CD4-positive, alpha-beta T cell treated with Interleukin-1 beta for 1 hour (primary cell): ENCODE data around the gene RIOK1.
A peak's percentile ranks its signal among the peaks of the same experiment; 100 is the strongest.
"Not testable (repeated sequence)": the region's sequence is repeated elsewhere in the genome, so short reads cannot be mapped to it uniquely, and the experiment has no call there.

Experiments
- DNase-seq, 2 donors: peaks; one replicate each; pipeline ENCODE4 v3.0.0-alpha.2; 2020 to 2022

Gene RIOK1

DNA sequence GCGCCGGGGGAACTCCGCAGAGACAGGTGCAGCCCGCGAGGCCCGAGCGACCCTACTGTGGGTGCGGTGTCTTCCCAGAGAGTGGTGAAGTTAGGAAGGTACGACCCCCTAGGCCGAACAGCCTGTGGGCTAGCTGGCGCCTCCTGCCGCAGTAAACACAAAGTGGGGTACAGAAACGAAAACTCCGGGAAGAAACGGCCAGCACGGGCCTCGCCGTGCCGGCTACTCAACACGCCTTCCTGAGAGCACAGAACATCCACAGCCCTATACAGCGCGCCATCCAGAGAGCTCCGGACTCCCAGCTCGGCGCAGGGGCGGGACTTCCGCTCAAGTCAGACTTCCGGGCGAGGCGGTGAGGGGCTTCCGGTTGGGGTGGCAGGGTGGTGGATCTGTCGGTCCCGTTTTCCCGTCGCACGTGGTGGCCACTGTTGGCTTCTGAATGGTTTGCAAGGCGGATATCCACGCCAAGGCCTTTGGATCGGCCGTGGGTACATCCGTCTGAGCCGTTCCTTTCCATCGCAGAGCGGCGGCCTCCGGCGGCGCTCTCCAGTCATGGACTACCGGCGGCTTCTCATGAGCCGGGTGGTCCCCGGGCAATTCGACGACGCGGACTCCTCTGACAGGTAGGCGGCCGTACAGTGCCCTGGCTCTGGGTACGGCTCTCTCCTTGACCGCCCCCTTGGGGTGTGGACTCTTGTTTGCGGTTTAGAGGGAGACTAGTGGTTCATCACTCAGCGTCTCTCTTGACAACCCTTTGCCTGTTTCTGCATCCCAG lies at the start of gene RIOK1, which contains the start of gene CAGE1:
Gene RIOK1 (plus strand): TSS at position 358 of the 775 bp plus-strand sequence. CDS start 195 bp downstream, at position 553.
Gene CAGE1 (minus strand): TSS at position 292 of the 775 bp plus-strand sequence. CDS start 2,569 bp downstream, outside the sequence.
- peak; percentile 94 to 95 for DNase-seq

DNA sequence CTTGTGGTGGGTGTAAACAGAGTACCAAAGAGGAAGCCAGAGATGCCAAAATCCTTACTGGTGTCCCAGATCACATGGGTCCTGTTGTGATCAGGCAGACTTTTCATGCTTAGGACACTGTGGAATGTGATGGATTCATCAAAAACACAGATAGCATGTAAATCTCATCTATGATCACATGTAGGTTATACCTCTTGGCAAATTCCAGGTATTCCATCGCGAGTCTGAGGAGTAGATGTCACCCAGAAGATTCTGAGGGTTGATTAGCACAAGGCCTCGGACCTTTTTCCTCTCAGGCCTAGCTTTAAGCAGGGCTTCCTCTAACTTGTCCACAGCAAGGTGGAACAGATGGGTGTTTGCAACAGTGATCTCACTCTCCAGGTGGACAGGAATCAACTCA lies 48.3 kb upstream of the RIOK1 start:
- no peak for DNase-seq

DNA sequence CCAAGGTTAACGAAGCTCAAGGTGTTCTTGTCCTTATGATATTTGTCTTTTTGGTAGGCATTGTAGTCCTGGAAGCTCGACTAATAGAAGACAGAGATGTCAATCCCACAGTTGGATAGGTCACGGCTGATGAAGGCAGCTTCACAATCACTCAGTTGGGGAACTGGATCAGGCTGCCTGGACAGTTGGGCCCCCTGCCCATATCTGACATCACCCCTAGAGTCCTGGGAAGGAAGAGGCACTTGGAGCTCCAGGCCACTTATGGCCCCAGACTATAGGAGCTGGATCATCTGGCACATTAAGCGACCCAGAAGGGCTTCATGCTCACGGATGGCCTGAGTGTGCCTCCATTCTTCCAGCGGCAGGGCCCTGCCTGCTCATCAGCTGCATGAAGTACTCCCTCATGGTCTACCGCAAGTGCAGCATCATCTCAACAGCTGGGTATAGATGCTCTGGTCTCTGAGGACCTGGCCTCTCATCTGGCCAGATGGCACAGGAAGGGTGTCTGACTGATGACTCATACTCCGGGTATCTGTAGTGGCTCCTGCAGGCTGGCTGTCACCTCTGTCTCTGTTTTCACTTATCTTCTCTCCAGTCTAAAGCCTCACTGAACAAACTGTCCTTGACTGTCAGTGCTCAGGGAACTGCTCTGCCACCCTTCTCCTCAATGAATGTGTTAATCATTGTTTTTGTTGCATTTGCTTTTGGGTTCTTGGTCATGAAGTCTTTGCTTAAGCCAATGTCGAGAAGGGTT lies 47.4 kb upstream of the RIOK1 start:
- DNase-seq: no peak

DNA sequence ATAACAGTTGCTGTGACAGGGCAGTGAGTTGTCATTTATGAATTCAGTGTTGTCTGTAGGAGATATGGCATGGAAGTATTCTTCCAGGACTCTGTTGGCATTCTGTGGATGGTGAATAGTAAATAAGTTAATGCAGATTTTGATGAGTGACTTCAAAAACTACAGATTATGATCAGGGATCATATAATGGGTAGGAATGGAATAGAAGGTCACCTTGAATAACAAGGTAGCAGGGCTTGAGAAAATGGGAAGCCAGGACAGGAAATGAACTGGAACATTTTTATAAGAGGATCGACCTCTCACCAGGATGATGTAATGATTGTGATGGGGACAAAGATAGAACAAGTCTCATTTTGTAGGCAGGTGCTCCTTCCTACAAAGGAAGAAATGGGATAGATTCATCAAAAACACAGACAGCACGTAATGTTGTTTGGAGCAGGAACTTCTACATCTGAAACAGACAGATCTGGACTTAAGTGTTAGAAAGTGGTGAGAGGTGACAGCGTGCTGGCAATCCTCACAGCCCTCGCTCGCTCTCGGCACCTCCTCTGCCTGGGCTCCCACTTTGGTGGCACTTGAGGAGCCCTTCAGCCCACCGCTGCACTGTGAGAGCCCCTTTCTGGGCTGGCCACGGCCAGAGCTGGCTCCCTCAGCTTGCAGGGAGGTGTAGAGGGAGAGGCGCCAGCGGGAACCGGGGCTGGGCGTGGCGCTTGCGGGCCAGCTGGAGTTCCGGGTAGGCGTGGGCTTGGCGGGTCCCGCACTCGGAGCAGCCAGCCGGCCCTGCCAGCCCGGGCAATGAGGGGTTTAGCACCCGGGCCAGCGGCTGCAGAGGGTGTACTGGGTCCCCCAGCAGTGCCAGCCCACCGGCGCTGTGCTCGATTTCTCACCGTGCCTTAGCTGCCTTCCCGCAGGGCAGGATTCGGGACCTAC lies 45.8 kb upstream of the RIOK1 start:
- DNase-seq: no peak

DNA sequence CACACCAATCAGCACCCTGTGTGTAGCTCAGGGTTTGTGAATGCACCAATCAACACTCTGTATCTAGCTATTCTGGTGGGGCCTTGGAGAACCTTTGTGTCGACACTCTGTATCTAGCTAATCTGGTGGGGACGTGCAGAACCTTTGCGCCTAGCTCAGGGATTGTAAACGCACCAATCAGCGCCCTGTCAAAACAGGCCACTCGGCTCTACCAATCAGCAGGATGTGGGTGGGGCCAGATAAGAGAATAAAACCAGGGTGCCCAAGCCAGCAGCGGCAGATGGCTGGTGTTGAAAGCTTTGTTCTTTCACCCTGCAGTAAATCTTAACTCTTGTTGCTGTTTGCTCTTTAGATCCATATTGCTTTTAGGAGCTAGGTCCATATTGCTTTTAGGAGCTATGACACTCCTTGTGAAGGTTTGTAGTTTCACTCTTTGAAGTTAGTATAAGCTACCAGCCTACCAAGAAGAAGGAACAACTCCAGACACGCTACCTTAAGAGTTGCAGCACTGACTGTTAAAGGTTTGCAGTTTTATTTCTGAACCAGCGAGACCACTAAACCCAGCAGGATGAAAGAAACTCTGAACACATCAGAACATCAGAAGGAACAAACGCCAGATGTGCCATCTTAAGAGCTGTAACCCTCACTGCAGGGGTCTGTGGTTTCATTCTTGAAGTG lies 44.7 kb upstream of the RIOK1 start:
- peak in 1 of 2 donors; percentile 13 for DNase-seq

DNA sequence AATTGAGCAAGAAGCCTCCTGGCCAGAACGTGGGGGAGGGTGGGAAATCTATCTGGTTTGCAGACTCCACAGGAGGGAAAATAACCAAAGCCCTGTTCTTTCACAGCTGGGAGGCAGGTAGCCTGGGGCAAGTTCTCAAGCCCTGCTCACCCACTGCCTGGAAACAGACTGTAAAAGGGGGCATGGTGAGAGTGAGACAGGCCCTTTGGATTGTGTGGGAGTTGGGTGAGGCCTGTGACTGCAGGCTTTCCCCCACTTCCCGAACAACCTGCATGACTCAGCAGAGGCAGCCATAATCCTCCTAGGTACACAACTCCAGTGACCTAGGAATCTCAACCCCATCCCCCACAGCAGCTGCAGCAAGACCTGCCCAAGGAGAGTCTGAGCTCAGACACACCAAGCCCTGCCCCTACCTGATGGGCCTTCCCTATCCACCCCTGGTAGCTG lies 42.0 kb upstream of the RIOK1 start:
- not testable (repeated sequence) for DNase-seq

DNA sequence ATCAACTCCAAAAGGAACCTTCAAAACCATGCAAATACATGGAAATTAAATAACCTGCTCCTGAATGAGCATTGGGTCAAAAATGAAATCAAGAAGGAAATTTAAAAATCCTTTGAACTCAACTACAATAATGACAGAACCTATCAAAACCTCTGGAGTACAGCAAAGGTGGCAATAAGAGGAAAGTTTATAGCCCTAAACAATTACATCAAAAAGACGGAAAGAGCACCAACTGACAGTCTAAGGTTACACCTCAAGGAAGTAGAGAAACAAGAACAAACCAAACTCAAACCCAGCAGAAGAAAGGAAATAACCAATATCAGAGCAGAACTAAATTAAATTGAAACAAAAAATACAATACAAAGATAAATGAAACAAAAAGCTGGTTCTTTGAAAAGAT lies 39.0 kb upstream of the RIOK1 start:
- not testable (repeated sequence) for DNase-seq

DNA sequence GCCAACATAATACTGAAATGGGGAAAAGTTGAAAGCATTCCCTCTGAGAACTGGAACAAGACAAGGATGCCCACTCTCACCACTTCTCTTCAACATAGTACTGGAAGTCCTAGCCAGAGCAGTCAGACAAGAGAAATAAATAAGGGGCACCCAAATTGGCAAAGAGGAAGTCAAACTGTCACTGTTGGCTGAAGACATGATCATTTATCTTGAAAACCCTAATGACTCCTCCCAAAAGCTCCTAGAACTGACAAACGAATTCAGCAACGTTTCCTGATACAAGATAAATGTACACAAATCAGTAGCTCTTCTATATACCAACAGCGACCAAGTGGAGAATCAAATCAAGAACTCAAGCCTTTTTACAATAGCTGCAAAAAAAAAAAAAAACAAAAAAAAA lies 37.7 kb upstream of the RIOK1 start:
- DNase-seq: not testable (repeated sequence)

DNA sequence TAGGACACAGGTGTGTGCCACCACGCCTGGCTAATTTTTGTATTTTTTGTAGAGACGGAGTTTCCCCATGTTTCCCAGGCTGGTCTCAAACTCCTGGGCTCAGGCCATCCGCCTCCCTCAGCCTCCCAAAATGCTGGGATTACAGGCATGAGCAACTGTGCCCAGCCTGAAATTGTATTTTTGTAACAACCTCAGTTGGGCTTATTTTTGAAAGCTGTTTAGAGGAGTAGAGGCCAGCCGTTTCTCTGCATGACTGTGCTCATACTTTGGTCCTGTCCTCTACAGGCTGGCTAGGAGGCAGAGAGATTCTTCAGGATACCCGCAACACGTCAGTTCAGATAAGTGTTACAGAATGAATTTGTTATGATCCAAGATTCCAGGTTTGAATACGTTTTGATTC lies 22.2 kb upstream of the RIOK1 start:
- DNase-seq: no peak

DNA sequence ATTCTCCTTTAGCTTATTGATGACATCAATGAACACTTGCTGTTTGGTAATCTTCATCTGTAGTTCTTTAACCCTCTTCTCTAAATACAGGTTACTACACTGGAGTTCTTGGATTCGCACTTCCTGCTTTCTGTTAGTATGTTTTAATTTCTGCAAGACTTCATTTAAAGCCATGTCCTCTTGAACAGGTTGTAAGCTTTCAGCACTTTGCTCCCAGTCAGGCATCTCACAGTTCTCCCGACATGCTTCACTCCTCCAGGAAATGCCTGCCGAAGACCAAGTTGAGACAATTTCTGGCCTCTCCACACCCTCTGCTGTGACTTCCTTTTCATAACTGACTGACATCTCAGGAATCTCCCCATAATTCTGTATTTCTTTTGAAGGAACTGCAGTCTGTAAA lies 15.9 kb upstream of the RIOK1 start:
- DNase-seq: no peak

DNA sequence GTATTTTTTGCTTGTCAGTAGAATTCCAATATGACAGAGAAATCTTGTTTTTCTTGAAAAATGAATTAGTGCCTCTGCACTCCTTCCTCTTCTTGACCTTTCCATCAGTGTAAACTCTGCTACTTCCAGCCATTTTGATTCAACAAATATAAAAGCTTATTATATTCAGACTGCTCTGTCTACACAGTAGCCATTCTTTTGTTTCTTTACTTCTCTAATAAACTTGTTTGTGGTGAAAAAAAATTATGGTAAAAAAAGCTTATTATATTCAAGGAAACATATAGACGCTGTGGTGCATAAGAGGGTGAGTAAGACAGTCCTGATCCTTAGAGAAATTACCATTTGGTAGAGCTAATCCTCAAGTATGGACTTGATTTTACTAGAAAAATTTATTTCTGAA lies 11.6 kb upstream of the RIOK1 start:
- no peak for DNase-seq

DNA sequence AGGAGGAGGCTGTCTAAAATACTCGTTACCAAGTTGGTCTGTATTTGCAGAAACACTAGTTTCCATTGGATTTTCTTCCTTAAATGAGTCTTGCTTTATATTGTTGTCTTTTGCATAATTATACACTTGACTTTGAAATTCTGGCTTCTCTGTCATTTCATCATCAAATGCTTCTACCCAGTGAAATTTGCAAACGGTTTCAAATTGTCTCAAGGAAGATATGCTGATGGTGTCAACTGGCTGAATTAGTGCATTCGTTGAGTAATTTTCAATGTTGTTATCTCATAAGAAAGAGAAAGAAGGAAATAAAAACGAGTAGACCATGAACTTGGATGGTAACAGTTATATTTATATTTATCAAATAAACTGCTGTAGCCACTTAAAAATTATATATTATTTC lies 10.9 kb upstream of the RIOK1 start:
- no peak for DNase-seq

DNA sequence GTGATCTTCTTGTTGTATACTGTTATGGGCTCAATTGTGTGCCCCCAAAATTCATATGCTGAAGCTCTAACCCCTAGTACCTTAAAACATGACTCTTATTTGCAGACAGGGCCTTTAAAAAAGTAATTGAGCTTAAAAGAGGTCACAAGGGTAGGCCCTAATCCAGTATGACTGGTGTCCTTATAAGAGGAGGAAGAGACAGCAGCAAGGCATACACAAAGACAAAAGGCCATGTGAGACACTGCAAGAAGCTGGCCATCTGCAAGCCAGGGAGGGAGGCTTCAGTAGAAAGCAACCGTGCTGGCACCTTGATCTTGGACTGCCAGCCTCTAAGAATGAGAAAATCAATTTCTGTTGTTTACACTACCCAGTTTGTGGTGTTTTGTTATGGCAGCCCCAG lies 8.5 kb upstream of the RIOK1 start:
- no peak for DNase-seq

DNA sequence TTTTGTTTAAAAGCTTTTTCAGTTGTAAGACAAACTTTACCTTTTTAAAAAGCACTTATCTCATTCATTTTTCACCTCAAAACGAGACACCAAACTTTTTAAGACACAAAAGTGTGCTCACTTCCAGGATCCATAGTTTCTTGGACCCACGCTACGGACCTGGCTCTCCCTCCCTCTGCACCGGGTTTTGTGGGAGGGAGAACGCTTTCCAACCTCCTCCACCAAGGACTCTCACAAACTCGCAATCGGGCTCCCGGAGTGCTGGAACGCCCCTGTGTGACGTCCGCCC lies 502 bp upstream of the RIOK1 start:
- DNase-seq: no peak

DNA sequence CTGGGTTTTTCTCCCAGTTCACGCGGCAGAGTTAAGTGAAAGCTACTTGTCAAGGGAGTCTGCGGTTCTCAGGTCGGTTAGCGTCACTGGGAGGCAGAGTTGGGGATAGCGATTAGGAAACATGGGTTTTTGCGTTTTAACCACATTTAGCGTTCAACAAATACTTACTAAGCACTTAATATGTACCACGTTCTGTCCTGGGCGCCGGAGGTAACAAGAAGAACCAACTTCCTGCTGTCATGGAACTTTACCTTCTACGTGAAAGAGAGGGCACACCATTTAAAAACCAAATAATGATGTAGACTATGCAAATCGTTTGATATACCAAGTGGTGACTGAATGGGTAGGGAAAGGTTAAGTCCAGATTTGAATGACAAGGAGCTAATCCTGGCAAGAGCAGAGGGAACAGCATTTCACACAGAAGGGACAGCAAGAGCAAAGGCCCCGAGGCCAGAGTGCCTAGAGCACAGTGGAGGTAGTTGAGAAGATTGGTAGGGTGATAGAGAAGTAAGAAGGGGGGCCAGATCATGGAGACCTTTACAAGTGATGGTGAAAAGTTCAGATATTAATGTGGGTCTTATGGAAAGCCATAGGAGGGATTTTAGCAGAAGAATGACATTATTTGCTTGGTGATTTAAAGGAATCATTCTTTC lies 744 bp downstream of the RIOK1 start:
- DNase-seq: no peak

DNA sequence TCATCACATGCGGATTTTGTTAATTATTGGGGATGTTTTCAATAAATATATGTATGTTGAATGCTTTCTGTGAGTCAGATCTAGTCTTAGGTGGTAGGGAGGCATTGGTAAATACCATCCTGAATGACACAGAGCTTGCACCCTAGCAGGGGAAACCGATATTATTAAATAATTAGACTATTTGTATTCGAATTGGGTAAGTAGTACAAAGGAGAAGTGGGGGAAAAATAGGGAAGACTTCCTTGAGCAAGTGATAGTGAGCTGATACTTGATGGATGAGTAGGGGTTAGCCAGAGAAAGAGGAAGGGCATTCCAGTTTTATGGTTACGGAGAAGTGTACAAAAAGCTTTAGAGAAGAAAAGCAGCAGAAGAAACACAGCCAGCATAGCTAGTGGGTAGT lies 1.5 kb downstream of the RIOK1 start:
- no peak for DNase-seq

DNA sequence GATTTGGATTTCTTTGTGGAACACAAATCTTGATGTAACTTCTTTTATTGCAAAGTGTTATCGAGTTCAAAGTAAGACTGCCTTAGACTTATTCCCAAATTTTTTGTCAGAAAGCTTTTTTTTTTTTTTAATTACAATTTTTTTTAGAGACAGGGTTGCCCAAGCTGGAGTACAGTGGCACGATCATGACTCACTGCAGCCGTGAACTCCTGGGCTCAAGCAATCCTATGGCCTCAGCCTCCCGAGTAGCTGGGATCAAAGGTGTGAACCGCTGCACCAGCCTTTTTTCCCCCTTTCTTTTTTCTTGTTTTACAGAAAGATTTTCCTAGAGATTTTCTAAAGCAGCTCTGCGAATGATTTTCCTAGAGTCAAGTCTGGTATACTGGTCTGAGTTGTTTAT lies 2.8 kb downstream of the RIOK1 start:
- DNase-seq: no peak

DNA sequence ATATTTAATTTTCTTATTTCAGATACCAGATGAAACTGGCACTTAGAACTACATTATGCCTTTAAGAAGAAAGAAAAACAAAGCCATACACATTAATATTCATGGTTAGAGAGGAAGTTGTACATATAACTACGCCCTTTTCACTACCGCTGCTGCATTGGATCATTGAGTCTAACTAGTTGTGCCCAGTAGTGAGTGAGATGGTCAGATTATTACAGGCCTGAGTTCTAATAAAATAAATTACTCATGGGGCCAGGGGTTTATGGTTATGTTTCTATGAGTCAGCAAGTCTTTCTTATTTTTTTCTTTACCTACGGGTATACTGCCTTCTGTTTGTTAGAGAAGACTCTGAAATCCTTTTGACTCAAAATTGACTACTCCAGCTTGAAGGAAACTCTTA lies 11.5 kb downstream of the RIOK1 start:
- no peak for DNase-seq

DNA sequence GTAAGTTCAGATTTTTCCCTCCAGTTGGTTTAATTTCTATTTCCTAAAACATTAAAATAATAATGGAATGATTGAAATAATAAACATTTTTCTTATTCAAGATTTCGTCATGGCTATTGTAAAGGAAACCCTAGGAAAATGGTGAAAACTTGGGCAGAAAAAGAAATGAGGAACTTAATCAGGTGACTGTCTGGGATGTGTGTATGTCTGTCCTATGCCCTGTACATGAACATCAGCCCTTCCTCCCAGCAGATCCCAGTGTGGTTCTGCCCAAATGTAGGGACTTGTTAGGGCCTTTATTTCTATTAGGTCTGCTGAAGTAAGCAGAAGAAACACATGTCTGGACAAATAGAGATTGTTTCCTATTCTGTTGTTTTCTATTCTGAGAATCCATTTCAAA lies 13.1 kb downstream of the RIOK1 start:
- DNase-seq: no peak

DNA sequence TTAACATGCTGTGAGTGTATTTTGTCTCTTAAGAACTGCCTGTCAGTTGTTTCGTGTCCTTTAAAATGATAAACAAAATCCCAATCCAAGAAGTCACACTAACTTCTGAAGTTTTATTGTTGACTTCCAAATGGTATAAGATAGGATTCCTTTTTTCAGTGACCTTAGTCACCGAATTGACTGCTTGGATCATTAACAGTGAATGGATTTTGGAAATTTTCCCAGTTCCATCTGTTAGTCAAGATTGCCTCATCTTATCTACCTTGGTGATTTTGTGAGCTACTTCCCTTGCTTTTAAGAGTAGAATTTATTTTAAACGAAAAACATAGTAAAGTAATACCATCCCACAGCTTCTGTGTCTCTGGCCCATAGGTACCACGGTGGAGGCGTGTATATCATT lies 14.9 kb downstream of the RIOK1 start:
- no peak for DNase-seq

DNA sequence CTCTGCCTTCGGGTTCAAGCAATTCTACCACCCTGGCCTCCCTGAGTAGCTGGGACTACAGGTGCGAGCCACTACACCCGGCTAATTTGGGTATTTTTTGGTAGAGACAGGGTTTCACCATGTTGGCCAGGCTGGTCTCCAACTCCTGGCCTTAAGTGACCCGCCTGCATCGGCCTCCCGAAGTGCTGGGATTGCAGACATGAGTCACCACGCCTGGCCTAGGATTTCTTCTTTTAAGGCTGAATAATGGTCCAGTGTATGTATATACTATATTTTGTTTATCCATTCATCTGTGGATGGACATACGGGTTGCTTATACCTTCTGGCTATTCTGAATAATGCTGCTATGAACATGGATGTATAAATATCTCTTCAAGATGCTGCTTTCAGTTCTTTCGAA lies 17.1 kb downstream of the RIOK1 start:
- DNase-seq: no peak

DNA sequence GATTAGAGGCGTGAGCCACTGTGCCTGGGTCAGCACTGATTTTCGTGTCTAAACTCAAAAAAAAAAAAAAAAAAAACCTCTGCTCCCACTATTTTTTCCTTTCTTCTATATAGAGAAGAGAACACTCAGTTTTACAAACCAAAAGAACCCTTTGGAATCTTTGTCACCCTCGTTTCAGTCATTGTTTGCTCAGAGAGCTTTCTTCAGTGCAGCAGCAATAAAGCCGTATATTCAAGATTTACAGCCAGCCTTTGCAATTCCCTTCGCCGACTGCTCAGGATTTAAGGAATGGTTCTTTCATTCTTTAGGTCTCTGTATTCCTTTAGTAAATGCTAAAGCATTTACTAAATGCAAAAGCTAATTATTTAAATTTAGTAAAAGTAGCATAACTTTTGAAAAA lies 20.1 kb downstream of the RIOK1 start:
- no peak for DNase-seq
